Endometrium (tissue), 2 donors: ENCODE results near the gene MRPL38.

Experiments
- FAIRE-seq: peaks from 2 replicates; lab custom pipeline; 2012; peaks lifted over from hg19 to GRCh38; lab: Jason Lieb, UNC
- donor health status: control.
- donor health status: control.

The MRPL38 gene

DNA sequence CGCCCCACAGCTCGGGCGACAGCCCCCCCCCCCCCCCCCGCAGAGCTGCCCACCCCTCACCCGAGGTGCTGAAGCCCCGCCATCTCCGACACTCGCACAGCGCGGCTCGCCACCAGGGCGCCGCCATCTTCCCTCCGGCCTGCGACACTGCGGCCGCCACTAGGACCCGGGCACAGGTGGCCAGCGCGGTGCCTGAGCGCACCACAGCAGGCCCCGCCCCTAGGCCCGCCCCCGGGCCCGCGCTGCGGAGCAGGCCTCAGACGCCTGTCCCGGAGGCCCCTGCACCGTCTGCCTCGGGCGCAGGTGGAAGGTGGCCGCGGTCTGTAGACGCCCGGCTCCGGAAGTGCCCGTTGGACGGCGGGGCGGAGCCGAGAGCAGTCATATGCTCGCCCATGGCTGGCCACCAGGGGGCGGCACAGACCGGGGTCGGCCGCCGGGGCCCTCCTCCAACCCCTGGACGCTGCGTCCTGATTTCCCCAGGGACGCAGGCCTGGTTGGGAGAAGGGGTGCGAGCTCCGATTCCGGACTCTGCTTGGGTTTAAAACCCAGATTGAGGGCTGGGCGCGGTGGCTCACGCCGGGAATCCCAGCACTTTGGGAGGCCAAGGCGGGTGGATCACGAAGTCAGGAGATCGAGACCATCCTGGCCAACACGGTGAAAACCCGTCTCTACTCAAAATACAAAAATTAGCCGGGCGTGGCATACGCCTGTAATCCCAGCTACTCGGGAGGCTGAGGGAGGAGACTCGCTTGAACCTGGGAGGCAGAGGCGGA lies at the start of gene MRPL38:
TSS of gene MRPL38 (minus strand) at position 136 of the 773 bp plus-strand sequence. CDS start at position 127, 9 bp downstream.
- FAIRE-seq, result no peak

DNA sequence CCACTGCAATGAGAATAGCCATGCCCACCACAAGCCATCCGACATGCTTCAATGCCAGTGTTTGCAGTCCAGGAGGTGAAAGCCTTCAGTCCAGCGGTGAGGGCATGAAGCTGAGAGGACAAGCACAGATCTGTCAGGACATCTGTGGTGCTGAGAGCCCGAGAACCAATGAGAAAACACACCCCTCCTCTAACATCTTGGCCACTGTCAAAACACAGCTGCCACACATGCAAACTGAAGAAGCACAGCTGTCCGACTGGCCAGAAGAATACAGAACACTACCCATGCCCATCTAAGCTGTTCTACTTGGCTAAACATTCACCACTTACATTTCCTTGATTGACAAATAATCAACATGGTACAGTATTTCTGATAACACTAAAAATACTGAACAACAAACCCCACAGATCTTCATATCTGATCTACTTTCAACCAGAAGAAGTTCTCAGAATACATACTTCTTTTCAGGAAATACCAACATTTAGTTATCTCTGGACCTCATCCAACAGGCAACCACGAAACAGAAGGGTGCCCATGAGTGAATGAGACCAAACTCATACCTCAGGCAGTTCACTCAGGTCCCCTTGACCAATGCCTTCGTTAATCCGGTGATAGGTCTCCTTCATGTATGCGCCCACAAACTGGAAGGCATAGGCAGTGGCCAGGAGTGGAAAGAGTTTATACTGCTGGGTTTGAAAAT lies 46.3 kb upstream of the MRPL38 start:
- no peak for FAIRE-seq

DNA sequence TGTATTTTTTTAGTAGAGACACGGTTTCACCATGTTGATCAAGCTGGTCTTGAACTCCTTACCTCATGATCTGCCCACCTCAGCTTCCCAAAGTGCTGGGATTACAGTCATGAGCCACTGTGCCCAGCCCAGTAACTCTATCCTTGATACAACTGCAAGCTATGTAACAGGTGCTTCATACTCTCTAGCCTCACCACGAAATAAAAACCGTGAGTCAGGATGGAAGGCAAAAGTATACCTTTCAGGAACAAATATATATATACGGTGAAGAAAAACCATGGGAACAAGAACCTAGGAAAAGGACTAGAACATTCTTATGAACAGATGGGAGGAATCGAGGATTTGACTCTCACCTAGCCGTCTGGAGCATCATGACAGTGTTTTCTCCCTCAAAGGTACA lies 45.7 kb upstream of the MRPL38 start:
- no peak for FAIRE-seq

DNA sequence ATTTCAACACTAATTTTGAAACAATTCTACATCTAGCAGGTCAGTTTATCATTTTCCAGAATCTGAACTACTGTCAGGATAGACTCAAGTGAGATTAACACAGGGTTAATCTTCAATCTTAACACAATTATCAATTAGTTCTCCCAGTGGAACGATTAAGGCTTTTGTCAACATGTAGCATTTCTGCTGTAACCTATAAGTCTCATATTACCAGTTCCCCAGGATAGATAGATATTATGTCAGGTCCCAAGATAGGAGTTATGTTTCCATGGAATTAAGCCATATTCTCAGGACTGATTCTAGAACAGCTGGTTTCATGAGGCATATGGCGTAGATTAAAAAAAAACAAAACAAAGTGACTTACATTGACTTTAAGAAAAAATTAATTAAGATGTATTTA lies 40.5 kb upstream of the MRPL38 start:
- FAIRE-seq, result no peak

DNA sequence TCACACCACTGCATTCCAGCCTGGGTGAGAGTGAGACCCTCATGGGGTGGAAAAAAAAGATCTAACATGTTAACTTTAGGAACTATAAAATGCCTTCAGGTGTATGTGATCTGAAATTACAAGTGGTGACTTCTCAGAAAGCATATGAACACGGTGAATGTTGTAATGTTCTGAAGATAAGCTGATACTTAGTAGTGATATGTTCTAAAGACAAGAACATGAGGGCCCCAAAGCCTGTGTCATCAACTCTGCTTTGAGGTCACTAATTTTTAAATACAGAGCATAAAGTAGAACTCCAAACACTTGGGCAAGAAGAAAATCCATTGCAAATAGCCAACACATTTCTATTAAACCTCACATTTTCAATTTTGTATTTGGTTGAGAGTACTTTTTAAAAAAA lies 38.8 kb upstream of the MRPL38 start:
- no peak for FAIRE-seq

DNA sequence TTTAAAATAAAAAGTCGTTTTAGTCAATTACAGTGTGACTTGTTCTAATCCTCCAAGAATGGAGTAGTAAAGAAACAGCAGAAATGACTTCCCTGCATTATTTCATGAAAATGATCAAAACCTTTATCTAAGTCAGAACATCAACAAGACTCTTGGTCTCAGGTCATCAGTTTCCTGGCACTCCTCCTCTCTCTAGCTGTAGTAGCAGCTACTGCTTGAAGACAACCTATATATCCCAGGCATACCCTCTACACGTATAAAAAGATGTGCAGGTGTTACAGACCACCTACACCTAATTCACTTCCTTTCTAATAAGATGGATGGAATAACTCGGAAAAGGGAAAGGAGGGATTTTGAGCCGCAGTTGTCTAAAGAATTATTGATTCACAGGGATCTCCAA lies 37.8 kb upstream of the MRPL38 start:
- FAIRE-seq, result no peak

DNA sequence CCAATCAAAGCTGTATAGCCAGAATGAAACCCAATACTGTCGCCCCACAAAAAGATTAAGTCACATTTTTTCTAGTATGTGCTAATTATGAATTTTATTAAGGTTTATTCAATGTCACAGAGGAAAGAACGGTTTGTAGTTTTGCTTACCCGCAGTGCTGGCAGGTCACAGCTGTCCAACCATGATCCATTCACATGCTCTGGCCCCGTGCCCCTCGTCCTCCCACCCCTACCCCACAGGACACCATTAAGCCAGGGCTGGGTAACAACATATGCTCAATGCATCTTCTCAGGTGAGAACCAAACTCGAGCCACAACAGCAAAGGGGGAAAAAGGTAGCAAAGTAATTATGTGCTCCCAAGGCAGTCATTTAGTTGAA lies 36.7 kb upstream of the MRPL38 start:
- no peak for FAIRE-seq

DNA sequence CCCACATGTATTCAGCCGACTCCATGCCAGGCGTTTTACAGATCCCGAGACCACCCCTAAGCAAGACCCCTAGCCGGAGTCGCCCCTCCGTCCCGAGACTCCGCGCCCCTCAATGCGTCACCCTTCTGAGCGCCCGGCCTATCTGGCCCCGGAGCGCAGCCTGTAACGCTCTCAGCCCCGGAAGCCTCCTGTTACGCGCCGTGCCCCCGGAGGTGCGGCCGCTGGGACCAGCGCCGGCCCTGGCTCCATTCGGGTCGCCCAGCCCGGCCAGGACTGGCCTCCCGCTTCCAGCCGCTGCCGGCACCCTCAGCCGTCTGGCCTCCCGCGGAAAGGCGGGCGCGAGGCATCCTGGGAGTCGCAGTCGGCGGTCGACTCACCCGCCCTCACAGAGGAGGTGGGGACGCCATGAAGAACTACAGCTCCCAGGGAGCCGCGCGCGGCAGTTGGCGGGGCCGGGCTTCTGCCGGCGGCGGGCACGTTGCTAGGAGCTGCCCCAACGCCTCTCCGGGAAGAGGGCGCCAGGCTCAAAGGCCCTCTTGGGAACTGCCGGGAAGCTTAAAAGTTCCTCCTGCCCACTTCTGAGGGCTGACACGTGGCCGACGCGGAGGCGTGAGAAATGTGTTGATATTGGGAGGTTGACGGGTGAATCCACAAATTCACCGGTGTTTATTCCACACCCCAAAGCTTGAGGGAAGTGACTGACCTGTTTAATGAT lies 36.2 kb upstream of the MRPL38 start, which contains the start of gene FBF1:
TSS of gene FBF1 (minus strand) at position 316 of the 715 bp plus-strand sequence. CDS start 2,893 bp downstream, outside the sequence.
- FAIRE-seq, result no peak

DNA sequence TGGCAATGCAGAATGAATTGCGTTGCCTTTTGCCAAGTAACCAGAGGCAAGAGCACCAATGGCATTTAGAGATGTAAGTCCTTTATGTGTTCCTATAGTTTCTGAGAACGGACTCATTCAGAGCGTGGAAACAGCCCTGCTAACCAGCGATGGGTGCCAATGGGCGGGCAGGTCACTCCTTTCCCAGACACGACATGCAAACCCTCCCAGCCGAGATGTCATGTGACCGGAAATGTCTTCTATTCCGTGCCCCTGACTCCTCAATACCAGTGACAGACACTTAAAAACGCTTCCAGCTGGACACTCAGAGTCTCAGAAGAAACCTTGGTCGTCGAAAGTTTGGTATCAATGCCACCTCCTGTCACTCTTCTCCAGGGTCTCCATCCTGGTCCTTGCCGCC lies 33.0 kb upstream of the MRPL38 start:
- FAIRE-seq, result no peak

DNA sequence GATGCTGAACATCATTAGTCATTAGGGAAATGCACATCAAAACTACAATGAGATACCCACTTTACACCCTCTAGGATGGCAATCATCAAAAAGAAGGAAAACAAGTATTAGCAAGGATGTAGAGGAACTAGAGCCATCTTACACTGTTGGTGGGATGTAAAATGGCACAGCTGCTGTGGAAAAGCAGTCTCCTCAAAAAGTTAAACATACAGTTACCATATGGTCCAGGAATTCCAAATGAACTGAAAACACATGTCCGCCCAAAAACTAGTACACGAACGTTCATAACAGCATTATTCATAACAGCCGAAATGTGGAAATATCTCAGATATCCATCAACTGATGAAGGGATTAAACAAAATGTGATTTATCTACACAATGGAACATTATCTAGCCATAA lies 29.1 kb upstream of the MRPL38 start:
- FAIRE-seq, result no peak

DNA sequence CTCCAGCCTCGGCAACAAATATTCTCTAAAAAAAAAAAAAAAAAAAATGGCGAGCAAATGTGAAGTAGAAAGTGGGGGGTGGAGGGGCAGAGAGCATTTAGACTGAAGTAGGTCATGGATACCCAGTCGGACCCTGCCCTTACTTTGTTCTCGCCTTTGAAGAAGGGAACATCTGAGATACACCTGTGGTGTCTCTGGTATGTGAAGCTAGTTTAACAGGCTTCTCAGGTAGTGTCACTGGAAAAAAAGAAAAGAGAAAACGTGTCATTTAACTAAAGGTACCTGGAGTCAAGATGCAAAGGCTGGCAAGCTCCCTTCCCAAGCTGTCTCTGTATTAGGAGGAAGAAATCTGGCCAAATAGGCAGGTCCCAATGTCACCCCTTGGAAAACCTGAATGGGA lies 28.2 kb upstream of the MRPL38 start:
- FAIRE-seq, result no peak

DNA sequence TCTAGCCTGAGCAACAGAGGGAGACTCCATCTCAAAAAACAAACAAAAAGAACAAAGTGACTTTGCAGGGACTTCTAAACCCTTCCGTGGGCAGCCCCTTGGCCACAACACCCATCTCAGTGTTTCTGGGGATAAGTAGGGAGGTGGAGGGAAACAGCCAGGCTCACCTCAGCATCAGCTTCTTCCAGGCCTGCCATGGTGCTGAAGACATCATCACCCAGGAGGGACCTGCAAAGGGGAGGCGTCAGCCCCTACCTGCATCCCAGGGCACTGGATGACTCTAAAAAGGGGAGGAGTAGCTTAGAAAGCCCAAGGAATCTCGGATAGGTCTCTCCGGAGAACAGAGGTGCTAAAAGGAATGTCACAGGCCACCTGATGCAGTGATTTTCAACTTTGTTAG lies 26.4 kb upstream of the MRPL38 start:
- FAIRE-seq, result no peak

DNA sequence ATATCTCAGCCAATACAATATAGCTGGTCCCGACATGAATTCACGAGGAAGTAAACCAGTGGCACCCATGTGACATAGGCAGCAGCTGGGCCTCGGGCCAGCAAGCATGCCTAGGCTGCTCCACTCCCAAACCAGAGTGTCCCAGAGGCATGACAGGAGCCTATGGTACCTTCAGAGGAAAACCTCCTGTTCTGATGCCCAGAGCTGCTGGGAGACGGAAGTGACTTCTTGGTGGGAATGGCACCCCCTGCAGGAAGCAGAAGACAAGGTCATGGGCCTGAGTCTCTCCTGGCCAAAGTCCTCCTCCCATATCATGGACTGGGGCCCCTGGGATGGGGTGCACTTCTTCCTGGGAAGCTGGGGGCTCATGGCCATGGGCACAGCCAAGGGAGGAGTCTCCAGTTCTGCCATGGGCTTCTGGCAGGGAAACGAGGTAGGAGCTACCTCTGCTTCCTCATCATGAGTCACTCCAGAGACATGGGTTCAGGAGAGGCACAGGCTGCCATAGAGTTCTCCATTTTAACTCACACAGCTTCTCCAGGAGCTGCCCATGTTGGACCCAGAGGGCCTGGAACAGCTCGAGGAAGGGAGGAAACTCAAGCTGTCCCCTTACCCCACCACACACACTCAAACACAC lies 22.7 kb upstream of the MRPL38 start:
- FAIRE-seq, result no peak

DNA sequence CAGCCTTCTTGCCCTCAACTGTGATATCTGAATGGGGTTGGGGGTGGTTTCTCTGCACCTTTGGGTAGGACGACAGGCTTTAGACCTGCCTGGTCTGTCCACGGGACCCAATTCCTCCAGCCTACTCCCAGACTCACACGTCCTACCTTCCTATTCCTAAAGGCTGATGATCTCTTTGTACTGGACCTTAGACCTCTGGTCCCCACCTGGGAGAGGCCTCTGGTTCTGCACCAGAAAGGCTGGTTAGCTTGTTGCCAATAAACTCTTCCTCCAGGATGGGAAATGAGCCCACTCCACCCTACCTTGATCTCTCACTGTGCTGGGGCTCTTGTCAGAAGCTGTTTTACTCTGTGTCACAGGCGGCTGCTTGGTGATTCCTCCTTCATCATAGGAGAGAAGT lies 21.8 kb upstream of the MRPL38 start:
- no peak for FAIRE-seq

DNA sequence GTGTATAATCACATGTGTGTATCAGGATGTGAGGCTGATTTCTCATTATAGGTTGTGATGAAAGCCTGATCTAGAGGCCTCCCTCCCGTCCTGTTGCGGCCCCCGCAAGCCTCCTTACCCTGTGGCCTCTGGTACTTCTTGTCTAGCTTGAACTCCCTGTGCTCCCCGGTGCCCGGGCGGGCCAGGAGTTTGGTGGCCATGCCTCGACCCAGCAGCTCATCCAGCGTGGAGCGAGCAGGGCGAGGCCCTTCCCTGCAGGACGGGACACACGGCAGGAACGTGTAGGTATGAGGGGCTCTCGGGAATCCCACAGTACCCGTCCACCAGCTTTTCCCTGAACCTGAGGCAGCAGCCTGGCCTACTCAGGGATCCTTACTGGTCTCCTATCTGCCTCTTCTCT lies 21.2 kb upstream of the MRPL38 start:
- FAIRE-seq, result no peak

DNA sequence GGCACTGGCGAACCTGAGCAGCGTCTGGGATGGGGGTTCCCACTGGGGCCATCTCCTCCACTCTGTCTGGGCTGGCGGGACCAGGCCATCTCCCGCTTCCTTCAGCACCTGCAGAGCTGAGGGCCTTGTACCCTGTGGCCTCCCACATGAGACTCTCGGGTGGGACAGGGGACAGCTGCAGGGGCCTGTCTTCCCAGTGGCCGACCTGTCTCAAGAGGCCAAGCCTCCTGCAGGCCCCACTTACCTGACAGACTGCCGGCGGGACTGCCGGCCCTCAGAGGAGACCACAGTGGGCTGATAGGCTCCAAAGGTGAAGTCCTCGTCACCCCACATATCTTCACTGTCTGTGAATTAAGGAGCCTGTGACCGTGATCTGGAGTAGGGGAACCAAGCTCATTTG lies 20.4 kb upstream of the MRPL38 start:
- no peak for FAIRE-seq

DNA sequence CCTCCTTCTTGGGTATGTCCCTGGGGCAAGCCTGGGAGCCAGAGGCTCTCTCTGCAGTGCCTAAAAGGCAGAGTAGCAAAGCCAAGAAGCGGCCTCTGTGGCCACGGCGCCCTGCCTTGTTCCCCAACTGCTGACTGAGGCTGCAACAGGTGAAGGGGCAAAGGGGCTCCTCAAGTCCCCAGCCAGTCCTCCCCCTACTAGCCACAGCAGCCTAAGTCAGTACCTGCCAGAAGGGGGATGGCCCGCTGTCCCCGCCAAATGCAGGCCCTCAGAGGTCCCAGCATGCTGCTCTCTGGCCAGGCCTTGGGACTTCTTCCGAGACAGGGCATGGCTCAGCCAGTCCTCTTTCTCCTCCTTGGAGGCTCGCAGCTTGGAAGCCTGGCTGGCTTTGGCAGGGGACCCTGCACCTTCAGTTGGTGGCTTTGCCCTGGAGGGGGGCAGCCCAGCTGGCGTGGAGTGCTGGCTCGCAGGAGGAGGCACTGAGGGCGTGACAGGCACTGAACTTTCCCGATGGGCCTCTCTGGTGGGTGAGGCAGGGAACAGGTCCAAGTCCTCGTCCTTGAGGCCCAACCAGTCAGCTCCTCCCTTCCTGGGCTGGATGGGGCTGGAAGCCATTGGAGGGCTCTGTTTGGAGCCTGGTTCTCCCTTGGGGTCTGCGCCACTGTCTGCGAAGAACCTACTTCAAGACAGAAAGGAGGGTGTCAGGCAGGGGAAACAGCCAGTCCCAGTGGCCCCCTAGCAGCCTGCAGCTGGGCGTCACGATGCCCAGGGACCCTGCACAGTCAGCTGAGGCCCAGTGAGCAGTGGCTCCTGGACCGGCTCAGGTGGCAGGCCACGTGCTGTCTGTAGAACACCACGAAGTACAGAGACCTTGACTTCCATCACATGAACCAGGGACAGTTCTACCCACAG lies 18.5 kb upstream of the MRPL38 start:
- FAIRE-seq, result no peak

DNA sequence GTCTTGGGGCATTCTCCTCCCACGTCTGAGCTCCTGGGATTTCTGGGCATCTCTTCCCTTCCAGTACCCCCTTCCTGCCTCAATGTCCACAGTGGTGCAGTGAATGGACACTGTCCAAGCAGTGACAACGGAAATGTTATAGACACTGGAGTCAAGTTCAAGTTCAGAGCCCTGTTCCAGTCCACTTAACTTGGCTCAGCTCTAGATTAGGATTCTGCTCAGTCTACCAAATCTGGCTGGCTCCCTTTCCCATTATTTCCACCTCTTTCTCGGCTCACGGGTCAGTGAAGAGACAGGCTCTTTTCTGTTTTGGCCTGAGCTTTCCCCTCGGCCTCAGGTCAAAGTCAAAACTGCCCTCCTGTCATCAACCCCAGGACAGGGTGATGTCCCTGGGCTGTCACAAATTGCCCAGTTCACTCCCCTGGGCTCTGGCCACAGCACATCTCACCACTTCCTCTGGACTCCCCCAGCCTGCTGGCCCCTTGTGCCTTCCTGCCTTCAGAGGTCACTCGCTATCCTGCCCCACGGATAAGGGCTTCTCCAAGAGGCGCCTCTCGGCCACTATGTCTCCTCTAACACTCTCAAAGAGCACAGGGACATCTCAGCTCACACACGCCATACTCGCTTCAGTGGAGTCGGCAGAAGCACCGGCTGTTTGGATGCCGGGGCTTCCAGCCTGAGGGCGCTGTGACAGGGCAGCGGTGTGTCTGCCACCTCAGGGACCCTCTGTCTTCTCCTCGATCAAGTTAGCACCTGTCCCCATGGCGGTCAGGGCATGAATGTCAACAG lies 17.7 kb upstream of the MRPL38 start:
- FAIRE-seq, result no peak

DNA sequence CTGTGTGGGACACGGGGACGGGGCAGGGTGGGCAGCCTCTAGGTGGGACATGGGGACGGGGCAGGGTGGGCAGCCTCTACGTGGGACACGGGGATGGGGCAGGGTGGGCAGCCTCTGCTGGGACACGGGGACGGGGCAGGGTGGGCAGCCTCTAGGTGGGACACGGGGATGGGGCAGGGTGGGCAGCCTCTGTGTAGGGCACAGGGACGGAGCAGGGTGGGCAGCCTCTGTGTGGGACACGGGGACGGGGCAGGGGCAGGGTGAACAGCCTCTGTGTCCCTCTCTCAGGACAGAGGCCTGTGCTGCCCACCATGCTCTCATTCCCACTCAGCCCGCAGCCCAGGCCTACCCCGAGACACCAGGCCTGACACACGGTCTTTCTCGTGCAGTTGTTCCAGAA lies 16.9 kb upstream of the MRPL38 start:
- no peak for FAIRE-seq

DNA sequence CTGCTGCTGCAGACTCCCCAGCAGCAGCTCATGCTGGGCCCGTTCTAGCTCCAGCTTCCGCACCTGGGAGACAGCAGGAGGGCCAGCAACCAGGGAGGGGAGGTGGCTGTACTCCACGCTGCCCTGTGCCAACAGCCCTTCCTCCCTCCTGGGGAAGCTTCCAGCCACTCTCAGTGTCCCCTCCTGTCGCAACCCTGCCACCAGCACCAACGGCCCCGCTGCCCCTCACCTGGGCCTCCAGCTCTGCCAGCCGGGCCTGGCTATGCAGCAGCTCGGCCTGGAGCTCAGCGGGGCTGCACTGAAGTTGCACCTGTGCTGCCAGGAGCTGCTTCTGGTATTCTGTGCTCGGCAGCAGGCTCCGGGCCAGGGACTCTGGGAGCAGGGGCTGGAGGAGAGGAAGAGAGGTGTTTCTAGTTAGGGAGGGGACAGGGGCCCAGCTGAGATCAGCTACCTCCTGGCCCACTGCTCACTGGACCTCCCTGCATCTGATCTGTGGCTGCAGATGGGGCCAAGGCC lies 15.4 kb upstream of the MRPL38 start:
- no peak for FAIRE-seq

DNA sequence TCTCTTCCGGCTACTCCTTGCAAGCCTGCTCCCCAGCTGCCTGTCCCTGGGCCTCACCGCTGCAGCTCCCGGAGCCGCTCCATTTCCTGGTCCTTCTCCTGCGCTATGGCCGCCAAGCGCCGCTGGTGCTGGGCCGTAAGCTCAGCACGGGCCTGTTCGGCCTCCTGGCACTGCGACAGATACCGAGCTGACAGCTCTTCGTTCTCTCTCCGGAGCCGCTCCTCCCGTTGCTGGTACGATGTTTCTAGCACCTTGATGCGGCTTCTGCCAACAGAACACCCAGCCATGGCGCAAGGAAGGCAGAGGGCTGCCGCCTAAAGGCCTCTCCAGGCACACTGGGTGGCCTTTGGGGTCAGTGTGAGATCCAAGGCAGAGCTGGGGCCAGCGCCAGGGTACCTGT lies 14.9 kb upstream of the MRPL38 start:
- FAIRE-seq, result no peak
